ENCODE data around the gene FYN.

The FYN gene

GRCh38 chr6:111657146-111657545, 216.1 kb downstream of the FYN start:
- 100% methylated on average over 1 of the region's 1 CpG; no CpG with 5 or more reads in 1 of the 2 experiments for WGBS, 2 experiments (ENCODE audit: insufficient coverage in 2 of 2)
- Histone ChIP-seq H3K27ac (ENCODE audit: low read depth, low read length, severe bottlenecking) (no peak overlapping the region), H3K9me3 (ENCODE audit: control insufficient read depth, low read length) (no peaks in the 10 kb centered on the region)

GRCh38 chr6:111653979-111654378, 219.3 kb downstream of the FYN start:
- peaks cover 5% of the 10 kb centered on the region for H3K36me3 ChIP-seq (ENCODE audit: control insufficient read depth, insufficient read depth, low read length)
- no peaks in the 10 kb centered on the region for H3K9me3 ChIP-seq (ENCODE audit: control insufficient read depth, low read length)
- H3K4me3 ChIP-seq (ENCODE audit: extremely low read depth, insufficient read depth, low read length, poor library complexity, severe bottlenecking) = no peak overlapping the region
- no peak overlapping the region for H3K27ac ChIP-seq (ENCODE audit: low read depth, low read length, severe bottlenecking)
- H3K4me1 ChIP-seq (ENCODE audit: control insufficient read depth, insufficient read depth, low read length, poor library complexity, severe bottlenecking) = peaks cover 5% of the 10 kb centered on the region
- WGBS, 2 experiments (ENCODE audit: insufficient coverage in 2 of 2) = 100% methylated on average over 1 of the region's 2 CpGs

More at GRCh38 chr6:111657146-111657545, 216.1 kb downstream of the FYN start:
- H3K36me3 ChIP-seq (ENCODE audit: control insufficient read depth, insufficient read depth, low read length) = peaks cover 26% of the 10 kb centered on the region
- H3K4me1 ChIP-seq (ENCODE audit: control insufficient read depth, insufficient read depth, low read length, poor library complexity, severe bottlenecking) = peaks cover 14% of the 10 kb centered on the region
- H3K4me3 ChIP-seq (ENCODE audit: extremely low read depth, insufficient read depth, low read length, poor library complexity, severe bottlenecking) = no peak overlapping the region

- Histone ChIP-seq H3K36me3 (ENCODE audit: control insufficient read depth, insufficient read depth, low read length) (peaks cover 5% of the 10 kb centered on the region), H3K9me3 (ENCODE audit: control insufficient read depth, low read length) (no peaks in the 10 kb centered on the region), H3K4me3 (ENCODE audit: extremely low read depth, insufficient read depth, low read length, poor library complexity, severe bottlenecking) (no peak overlapping the region), H3K4me1 (ENCODE audit: control insufficient read depth, insufficient read depth, low read length, poor library complexity, severe bottlenecking) (peaks cover 5% of the 10 kb centered on the region), H3K27ac (ENCODE audit: low read depth, low read length, severe bottlenecking) (no peak overlapping the region)
- no CpG with 5 or more reads among the region's 1 CpG for WGBS, 2 experiments (ENCODE audit: insufficient coverage in 2 of 2)
Measured at GRCh38 chr6:111653434-111653833, 219.8 kb downstream of the FYN start.

- 76 to 92% methylated on average over 2 to 5 of the region's 5 CpGs for WGBS, 2 experiments (ENCODE audit: insufficient coverage in 2 of 2)
- no peak overlapping the region for H3K4me3 ChIP-seq (ENCODE audit: extremely low read depth, insufficient read depth, low read length, poor library complexity, severe bottlenecking)
- H3K36me3 ChIP-seq (ENCODE audit: control insufficient read depth, insufficient read depth, low read length) = peaks cover 5% of the 10 kb centered on the region
- H3K9me3 ChIP-seq (ENCODE audit: control insufficient read depth, low read length) = no peaks in the 10 kb centered on the region
- no peaks in the 10 kb centered on the region for H3K4me1 ChIP-seq (ENCODE audit: control insufficient read depth, insufficient read depth, low read length, poor library complexity, severe bottlenecking)
- H3K27ac ChIP-seq (ENCODE audit: low read depth, low read length, severe bottlenecking) = no peak overlapping the region
Measured at GRCh38 chr6:111652156-111652555, 221.1 kb downstream of the FYN start.

- H3K4me1 ChIP-seq (ENCODE audit: control insufficient read depth, insufficient read depth, low read length, poor library complexity, severe bottlenecking) = no peaks in the 10 kb centered on the region
- peaks cover 4% of the 10 kb centered on the region for H3K36me3 ChIP-seq (ENCODE audit: control insufficient read depth, insufficient read depth, low read length)
- no peak overlapping the region for H3K4me3 ChIP-seq (ENCODE audit: extremely low read depth, insufficient read depth, low read length, poor library complexity, severe bottlenecking)
- H3K9me3 ChIP-seq (ENCODE audit: control insufficient read depth, low read length) = no peaks in the 10 kb centered on the region
- H3K27ac ChIP-seq (ENCODE audit: low read depth, low read length, severe bottlenecking) = no peak overlapping the region
- 88 to 92% methylated on average over 11 to 12 of the region's 13 CpGs for WGBS, 2 experiments (ENCODE audit: insufficient coverage in 2 of 2)
Measured at GRCh38 chr6:111651185-111652034, 221.8 kb downstream of the FYN start.

- Histone ChIP-seq H3K9me3 (ENCODE audit: control insufficient read depth, low read length) (no peaks in the 10 kb centered on the region), H3K36me3 (ENCODE audit: control insufficient read depth, insufficient read depth, low read length) (no peaks in the 10 kb centered on the region), H3K4me1 (ENCODE audit: control insufficient read depth, insufficient read depth, low read length, poor library complexity, severe bottlenecking) (no peaks in the 10 kb centered on the region), H3K27ac (ENCODE audit: low read depth, low read length, severe bottlenecking) (no peak overlapping the region), H3K4me3 (ENCODE audit: extremely low read depth, insufficient read depth, low read length, poor library complexity, severe bottlenecking) (no peak overlapping the region)
- 79 to 86% methylated on average over 5 to 8 of the region's 9 CpGs for WGBS, 2 experiments (ENCODE audit: insufficient coverage in 2 of 2)
Measured at GRCh38 chr6:111650049-111650448, 223.2 kb downstream of the FYN start.

- 88 to 94% methylated on average over 4 of the region's 5 CpGs for WGBS, 2 experiments (ENCODE audit: insufficient coverage in 2 of 2)
Measured at GRCh38 chr6:111648100-111648499, 225.2 kb downstream of the FYN start.

GRCh38 chr6:111646942-111647341, 226.3 kb downstream of the FYN start:
- H3K27ac ChIP-seq (ENCODE audit: low read depth, low read length, severe bottlenecking) = no peak overlapping the region
- no peaks in the 10 kb centered on the region for H3K4me1 ChIP-seq (ENCODE audit: control insufficient read depth, insufficient read depth, low read length, poor library complexity, severe bottlenecking)
- H3K4me3 ChIP-seq (ENCODE audit: extremely low read depth, insufficient read depth, low read length, poor library complexity, severe bottlenecking) = no peak overlapping the region
- WGBS, 2 experiments (ENCODE audit: insufficient coverage in 2 of 2) = 92 to 98% methylated on average over 5 to 7 of the region's 8 CpGs
- no peaks in the 10 kb centered on the region for H3K9me3 ChIP-seq (ENCODE audit: control insufficient read depth, low read length)
- H3K36me3 ChIP-seq (ENCODE audit: control insufficient read depth, insufficient read depth, low read length) = no peaks in the 10 kb centered on the region

More at GRCh38 chr6:111648100-111648499, 225.2 kb downstream of the FYN start:
- Histone ChIP-seq H3K4me1 (ENCODE audit: control insufficient read depth, insufficient read depth, low read length, poor library complexity, severe bottlenecking) (no peaks in the 10 kb centered on the region), H3K27ac (ENCODE audit: low read depth, low read length, severe bottlenecking) (no peak overlapping the region), H3K36me3 (ENCODE audit: control insufficient read depth, insufficient read depth, low read length) (no peaks in the 10 kb centered on the region), H3K4me3 (ENCODE audit: extremely low read depth, insufficient read depth, low read length, poor library complexity, severe bottlenecking) (no peak overlapping the region), H3K9me3 (ENCODE audit: control insufficient read depth, low read length) (no peaks in the 10 kb centered on the region)

GRCh38 chr6:111646034-111646433, 227.2 kb downstream of the FYN start:
- Histone ChIP-seq H3K36me3 (ENCODE audit: control insufficient read depth, insufficient read depth, low read length) (no peaks in the 10 kb centered on the region), H3K27ac (ENCODE audit: low read depth, low read length, severe bottlenecking) (no peak overlapping the region), H3K4me1 (ENCODE audit: control insufficient read depth, insufficient read depth, low read length, poor library complexity, severe bottlenecking) (no peaks in the 10 kb centered on the region), H3K4me3 (ENCODE audit: extremely low read depth, insufficient read depth, low read length, poor library complexity, severe bottlenecking) (no peak overlapping the region), H3K9me3 (ENCODE audit: control insufficient read depth, low read length) (no peaks in the 10 kb centered on the region)
- 100% methylated on average over 1 of the region's 2 CpGs; no CpG with 5 or more reads in 1 of the 2 experiments for WGBS, 2 experiments (ENCODE audit: insufficient coverage in 2 of 2)

GRCh38 chr6:111644893-111645430, 228.3 kb downstream of the FYN start:
- Histone ChIP-seq H3K9me3 (ENCODE audit: control insufficient read depth, low read length) (no peaks in the 10 kb centered on the region), H3K4me3 (ENCODE audit: extremely low read depth, insufficient read depth, low read length, poor library complexity, severe bottlenecking) (no peak overlapping the region), H3K4me1 (ENCODE audit: control insufficient read depth, insufficient read depth, low read length, poor library complexity, severe bottlenecking) (no peaks in the 10 kb centered on the region), H3K36me3 (ENCODE audit: control insufficient read depth, insufficient read depth, low read length) (no peaks in the 10 kb centered on the region), H3K27ac (ENCODE audit: low read depth, low read length, severe bottlenecking) (no peak overlapping the region)
- 33 to 50% methylated on average over 2 to 3 of the region's 4 CpGs for WGBS, 2 experiments (ENCODE audit: insufficient coverage in 2 of 2)
